Left ventricle myocardium inferior (tissue), 1 donor: ENCODE data around the gene ZNF559. TPM values are rescaled to one million over a fixed set of nuclear protein-coding genes. Genes with fewer than 3 reads are reported as not detected.
"Not testable (repeated sequence)": the region's sequence is repeated elsewhere in the genome, so short reads cannot be mapped to it uniquely, and the experiment has no call there.

ENCODE experiments used
- DNase-seq: peaks from one replicate; pipeline ENCODE4 v3.0.0-alpha.2; 2020
- H3K27ac ChIP-seq: fragments of 200-600 bp; replicated peaks from 2 replicates; pipeline ENCODE4 v1.8.0; 2021
- H3K27me3 ChIP-seq: fragments of 200-600 bp; 2 replicates; pipeline ENCODE4 v1.8.0; 2021; ENCODE audit warnings: low read depth
- H3K36me3 ChIP-seq: fragments of 200-600 bp; 2 replicates; pipeline ENCODE4 v1.8.0; 2021
- H3K4me1 ChIP-seq: fragments of 200-600 bp; 2 replicates; pipeline ENCODE4 v1.8.0; 2021
- H3K4me3 ChIP-seq: fragments of 200-600 bp; 2 replicates; pipeline ENCODE4 v1.8.0; 2021; ENCODE audit warnings: mild to moderate bottlenecking, moderate library complexity
- H3K9me3 ChIP-seq: fragments of 200-600 bp; replicated peaks from 2 replicates; pipeline ENCODE4 v1.8.0; 2021
- intact Hi-C: fragments of 100-400 bp; cut with micrococcal nuclease; formaldehyde crosslinking; loops from one replicate; pipeline ENCODE4 v1.11.0; 2022
- total RNA-seq: library from RNA; stranded (reverse); fragmentation: NEBNext Ultra II Directional; extraction: Animal tissue kit (Norgen Biotek cat#: 25700); gene quantifications from one replicate; pipeline ENCODE4 v1.2.1, GENCODE V29; 2021
- TF ChIP-seq, protein P1 (sequence below): fragments of 200-600 bp; IDR thresholded peaks from 2 replicates; pipeline ENCODE4 v1.8.0; 2021; ENCODE audit warnings: antibody characterized with exemption, mild to moderate bottlenecking, borderline replicate concordance
- donor health status: DM: no; HTN: yes; CAD: no; lungs with severe emphysema.

ZNF559 gene
- total RNA-seq, 1 donor from 2014 or later = 19.1 TPM

GRCh38 chr19:9321338-9321737, 2.6 kb upstream of the ZNF559 start:
- Histone ChIP-seq H3K36me3 (peaks cover 12% of the 10 kb centered on the region), H3K4me1 (peaks cover 24% of the 10 kb centered on the region), H3K27ac (no peak overlapping the region), H3K27me3 (peaks cover 6% of the 10 kb centered on the region), H3K9me3 (peaks cover 17% of the 10 kb centered on the region), H3K4me3 (no peak overlapping the region)
- intact Hi-C loops = no loop called here
- no peak for DNase-seq
- TF ChIP-seq, protein P1, sequence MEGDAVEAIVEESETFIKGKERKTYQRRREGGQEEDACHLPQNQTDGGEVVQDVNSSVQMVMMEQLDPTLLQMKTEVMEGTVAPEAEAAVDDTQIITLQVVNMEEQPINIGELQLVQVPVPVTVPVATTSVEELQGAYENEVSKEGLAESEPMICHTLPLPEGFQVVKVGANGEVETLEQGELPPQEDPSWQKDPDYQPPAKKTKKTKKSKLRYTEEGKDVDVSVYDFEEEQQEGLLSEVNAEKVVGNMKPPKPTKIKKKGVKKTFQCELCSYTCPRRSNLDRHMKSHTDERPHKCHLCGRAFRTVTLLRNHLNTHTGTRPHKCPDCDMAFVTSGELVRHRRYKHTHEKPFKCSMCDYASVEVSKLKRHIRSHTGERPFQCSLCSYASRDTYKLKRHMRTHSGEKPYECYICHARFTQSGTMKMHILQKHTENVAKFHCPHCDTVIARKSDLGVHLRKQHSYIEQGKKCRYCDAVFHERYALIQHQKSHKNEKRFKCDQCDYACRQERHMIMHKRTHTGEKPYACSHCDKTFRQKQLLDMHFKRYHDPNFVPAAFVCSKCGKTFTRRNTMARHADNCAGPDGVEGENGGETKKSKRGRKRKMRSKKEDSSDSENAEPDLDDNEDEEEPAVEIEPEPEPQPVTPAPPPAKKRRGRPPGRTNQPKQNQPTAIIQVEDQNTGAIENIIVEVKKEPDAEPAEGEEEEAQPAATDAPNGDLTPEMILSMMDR = no peak

- DNase-seq, intact Hi-C loops, H3K27ac ChIP-seq, H3K27me3 ChIP-seq, H3K4me3 ChIP-seq: not testable (repeated sequence)
- peaks cover 24% of the 10 kb centered on the region for H3K4me1 ChIP-seq
- peaks cover 21% of the 10 kb centered on the region for H3K9me3 ChIP-seq
- H3K36me3 ChIP-seq = peaks cover 16% of the 10 kb centered on the region
These were observed 2.2 kb upstream of the ZNF559 start for GRCh38 chr19:9321756-9322155.

- H3K4me3 ChIP-seq, H3K27ac ChIP-seq, DNase-seq, intact Hi-C loops, H3K27me3 ChIP-seq: not testable (repeated sequence)
- H3K9me3 ChIP-seq = peaks cover 25% of the 10 kb centered on the region
- H3K4me1 ChIP-seq = peaks cover 24% of the 10 kb centered on the region
- H3K36me3 ChIP-seq = peaks cover 21% of the 10 kb centered on the region
These were observed 1.8 kb upstream of the ZNF559 start for GRCh38 chr19:9322201-9322600.

DNA sequence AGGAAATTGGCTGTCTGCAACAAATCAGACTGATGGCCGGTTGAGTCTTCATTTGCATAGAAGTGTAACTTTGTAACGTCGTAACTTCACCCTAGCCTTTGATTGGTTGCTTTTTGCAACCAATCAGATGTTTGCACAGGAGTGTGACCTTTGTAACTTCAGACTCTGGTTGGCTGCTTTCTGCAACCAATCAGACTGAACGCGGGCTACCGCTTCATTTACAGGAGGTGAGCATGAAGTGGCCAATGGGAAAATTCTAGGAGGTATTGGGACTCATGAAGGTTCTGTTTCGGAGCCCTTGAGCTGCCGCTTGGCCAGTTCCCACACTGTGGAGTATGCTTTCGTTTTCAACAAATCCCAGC, 441 bp upstream of the ZNF559 start:
- TF ChIP-seq, protein P1 = no peak
- intact Hi-C loops = no loop called here
- peak overlapping the region; percentile 77 for H3K4me3 ChIP-seq
- peaks cover 39% of the 10 kb centered on the region for H3K9me3 ChIP-seq
- no peaks in the 10 kb centered on the region for H3K27me3 ChIP-seq
- H3K27ac ChIP-seq = peak overlapping the region; percentile 94
- H3K36me3 ChIP-seq = peaks cover 34% of the 10 kb centered on the region
- peaks cover 24% of the 10 kb centered on the region for H3K4me1 ChIP-seq
- peak; percentile 67 for DNase-seq

GRCh38 chr19:9324584-9324962, 594 bp downstream of the ZNF559 start:
- Histone ChIP-seq H3K27ac (peak overlapping the region; percentile 94), H3K9me3 (peaks cover 49% of the 10 kb centered on the region), H3K27me3 (no peaks in the 10 kb centered on the region), H3K4me1 (peaks cover 24% of the 10 kb centered on the region), H3K4me3 (peak overlapping the region; percentile 77), H3K36me3 (peaks cover 44% of the 10 kb centered on the region)
- DNase-seq = no peak
- intact Hi-C loops = no loop called here
- TF ChIP-seq, protein P1 = no peak

- peaks cover 7% of the 10 kb centered on the region for H3K4me1 ChIP-seq
- H3K9me3 ChIP-seq = peaks cover 99% of the 10 kb centered on the region
- no peak overlapping the region for H3K4me3 ChIP-seq
- no peak overlapping the region for H3K27ac ChIP-seq
- intact Hi-C loops = no loop called here
- TF ChIP-seq, protein P1 = no peak
- no peak for DNase-seq
- peaks cover 99% of the 10 kb centered on the region for H3K36me3 ChIP-seq
- no peaks in the 10 kb centered on the region for H3K27me3 ChIP-seq
These were observed 6.0 kb downstream of the ZNF559 start for GRCh38 chr19:9329999-9330398.
